HEK293T (cell line): Measurements from ENCODE around the gene TMEM119.
"Not testable (repeated sequence)": the region's sequence is repeated elsewhere in the genome, so short reads cannot be mapped to it uniquely, and the experiment has no call there.

Experiments used
- CTCF ChIA-PET: fragments of 350-600 bp; formaldehyde crosslinking; extraction: SDS; loops from one replicate; lab custom pipeline; 2021; ENCODE audit warnings: antibody characterized with exemption, inconsistent platforms; lab: Yijun Ruan, JAX
- POLR2A ChIA-PET: fragments of 350-600 bp; formaldehyde crosslinking; extraction: SDS; loops from one replicate; lab custom pipeline; 2020; ENCODE audit warnings: antibody characterized with exemption, inconsistent platforms; lab: Yijun Ruan, JAX
- DNase-seq: peaks from one replicate; pipeline ENCODE4 v3.0.0; 2012; ENCODE audit warnings: mixed read lengths; ENCODE audit errors: extremely low spot score
- ARNT ChIP-seq: fragments of 450-650 bp; IDR thresholded peaks from 2 replicates; pipeline ENCODE4 v1.6.1; 2017; ENCODE audit warnings: mild to moderate bottlenecking
- BHLHE40 ChIP-seq: fragments of 450-650 bp; IDR thresholded peaks from 2 replicates; pipeline ENCODE4 v1.6.1; 2016; ENCODE audit warnings: mild to moderate bottlenecking, moderate library complexity, borderline replicate concordance
- CTBP1 ChIP-seq: fragments of 450-650 bp; IDR thresholded peaks from 2 replicates; pipeline ENCODE4 v1.6.1; 2016; ENCODE audit warnings: borderline replicate concordance
- ELF4 ChIP-seq: fragments of 450-650 bp; IDR thresholded peaks from 2 replicates; pipeline ENCODE4 v1.6.1; 2017; ENCODE audit warnings: antibody characterized with exemption
- FOXA1 ChIP-seq: fragments of 450-650 bp; IDR thresholded peaks from 2 replicates; pipeline ENCODE4 v1.6.1; 2016; ENCODE audit warnings: mild to moderate bottlenecking
- FOXK2 ChIP-seq: fragments of 450-650 bp; IDR thresholded peaks from 2 replicates; pipeline ENCODE4 v1.6.1; 2016; ENCODE audit warnings: mild to moderate bottlenecking
- FOXM1 ChIP-seq: fragments of 450-650 bp; IDR thresholded peaks from 2 replicates; pipeline ENCODE4 v1.6.1; 2017; ENCODE audit warnings: mild to moderate bottlenecking, borderline replicate concordance
- HDGF ChIP-seq: fragments of 450-650 bp; IDR thresholded peaks from 2 replicates; pipeline ENCODE4 v1.6.1; 2017; ENCODE audit warnings: antibody characterized with exemption, borderline replicate concordance
- L3MBTL2 ChIP-seq: fragments of 450-650 bp; conservative IDR thresholded peaks from 2 replicates; pipeline ENCODE4 v1.6.1; 2016; ENCODE audit warnings: mild to moderate bottlenecking
- LEF1 ChIP-seq: fragments of 450-650 bp; IDR thresholded peaks from 2 replicates; pipeline ENCODE4 v1.6.1; 2017; ENCODE audit warnings: mild to moderate bottlenecking, borderline replicate concordance
- NFRKB ChIP-seq: fragments of 450-650 bp; IDR thresholded peaks from 2 replicates; pipeline ENCODE4 v1.6.1; 2016; ENCODE audit warnings: mild to moderate bottlenecking, moderate library complexity
- SP1 ChIP-seq: fragments of 450-650 bp; IDR thresholded peaks from 2 replicates; pipeline ENCODE4 v1.6.1; 2017
- SUZ12 ChIP-seq: fragments of 450-650 bp; IDR thresholded peaks from 2 replicates; pipeline ENCODE4 v1.6.1; 2016; ENCODE audit warnings: mild to moderate bottlenecking
- TARDBP ChIP-seq: fragments of 450-650 bp; IDR thresholded peaks from 2 replicates; pipeline ENCODE4 v1.6.1; 2016
- ZNF384 ChIP-seq: fragments of 450-650 bp; IDR thresholded peaks from 2 replicates; pipeline ENCODE4 v1.6.1; 2016
- TF ChIP-seq, protein P1 (sequence below): fragments of 450-650 bp; IDR thresholded peaks from 2 replicates; pipeline ENCODE4 v1.6.1; 2016

Gene TMEM119

DNA sequence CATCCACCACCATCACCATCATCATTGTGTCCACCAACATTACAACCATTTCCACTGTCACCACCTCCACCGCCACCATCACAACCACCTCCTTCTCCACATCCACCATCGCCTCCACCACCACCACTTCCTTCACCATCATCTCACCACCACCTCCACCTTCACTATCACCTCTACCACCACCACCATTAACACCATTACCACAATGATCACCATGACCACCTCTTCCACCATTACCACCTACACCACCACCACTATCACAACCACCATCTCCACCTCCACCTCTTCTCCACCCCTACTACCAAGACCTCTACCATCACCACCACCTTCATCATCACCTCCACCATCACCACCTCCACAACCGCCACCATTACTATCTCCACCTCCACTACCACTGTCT, 19.1 kb downstream of the TMEM119 start:
- no peak for TF ChIP-seq ARNT
- TF ChIP-seq FOXK2 = no peak
- no peak for TF ChIP-seq ELF4
- TF ChIP-seq, protein P1, sequence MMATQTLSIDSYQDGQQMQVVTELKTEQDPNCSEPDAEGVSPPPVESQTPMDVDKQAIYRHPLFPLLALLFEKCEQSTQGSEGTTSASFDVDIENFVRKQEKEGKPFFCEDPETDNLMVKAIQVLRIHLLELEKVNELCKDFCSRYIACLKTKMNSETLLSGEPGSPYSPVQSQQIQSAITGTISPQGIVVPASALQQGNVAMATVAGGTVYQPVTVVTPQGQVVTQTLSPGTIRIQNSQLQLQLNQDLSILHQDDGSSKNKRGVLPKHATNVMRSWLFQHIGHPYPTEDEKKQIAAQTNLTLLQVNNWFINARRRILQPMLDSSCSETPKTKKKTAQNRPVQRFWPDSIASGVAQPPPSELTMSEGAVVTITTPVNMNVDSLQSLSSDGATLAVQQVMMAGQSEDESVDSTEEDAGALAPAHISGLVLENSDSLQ = no peak
- TF ChIP-seq L3MBTL2 = no peak
- no peak for TF ChIP-seq SUZ12
- no peak for TF ChIP-seq HDGF
- no peak for TF ChIP-seq SP1
- no peak for TF ChIP-seq ZNF384
- ChIA-PET CTCF (no interaction called here), POLR2A (no interaction called here)
- no peak for DNase-seq

DNA sequence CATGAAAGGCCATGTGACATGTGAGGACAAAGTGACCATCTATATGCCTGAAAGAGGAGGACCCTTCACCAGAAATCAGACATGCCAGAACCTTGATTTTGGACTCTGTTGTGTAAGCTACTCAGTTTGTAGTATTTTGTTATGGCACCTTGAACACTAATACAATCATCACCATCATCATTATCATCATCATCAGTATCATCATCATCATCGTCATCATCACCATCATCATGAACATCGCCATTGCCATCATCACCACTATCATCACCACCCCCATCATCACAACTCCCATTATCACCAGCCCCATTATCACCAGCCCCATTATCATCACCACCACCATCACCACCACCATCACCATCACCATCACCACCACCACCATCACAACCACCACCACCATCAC, 19.6 kb downstream of the TMEM119 start:
- POLR2A ChIA-PET = no interaction called here

DNA sequence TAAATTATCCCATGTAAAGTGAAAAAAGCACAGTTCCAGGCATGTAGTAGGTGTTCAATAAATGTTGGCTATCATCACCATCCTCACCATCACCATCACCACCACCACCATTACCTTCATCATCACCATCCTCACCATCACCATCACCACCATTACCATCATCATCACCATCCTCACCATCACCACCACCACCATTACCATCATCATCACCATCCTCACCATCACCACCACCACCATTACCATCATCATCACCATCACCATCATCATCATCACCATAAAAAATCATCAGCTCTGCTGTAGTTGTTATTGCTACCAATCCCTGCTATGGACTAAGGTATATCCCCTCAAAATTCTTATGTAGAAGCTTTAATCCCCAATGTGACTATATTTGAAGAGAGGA, 20.4 kb downstream of the TMEM119 start:
- CTCF ChIA-PET = no interaction called here
- no peak for TF ChIP-seq NFRKB
- TF ChIP-seq FOXM1 = no peak
- no peak for TF ChIP-seq FOXA1
- TF ChIP-seq ELF4 = no peak
- no peak for TF ChIP-seq SUZ12
- TF ChIP-seq BHLHE40 = no peak
- no peak for TF ChIP-seq ARNT
- no peak for TF ChIP-seq LEF1
- TF ChIP-seq, protein P1 = no peak
- TF ChIP-seq CTBP1 = no peak
- TF ChIP-seq TARDBP = no peak
- TF ChIP-seq HDGF = no peak
- no peak for TF ChIP-seq L3MBTL2
- TF ChIP-seq ZNF384 = no peak
- no peak for TF ChIP-seq FOXK2
- TF ChIP-seq SP1 = no peak
- DNase-seq = no peak
- POLR2A ChIA-PET = no interaction called here

More for the DNA sequence above, 19.6 kb downstream of the TMEM119 start:
- TF ChIP-seq L3MBTL2 (no peak), CTBP1 (no peak), HDGF (no peak), SP1 (no peak), ARNT (no peak), NFRKB (no peak), TARDBP (no peak)
- TF ChIP-seq, protein P1 = no peak
- CTCF ChIA-PET = no interaction called here
- no peak for DNase-seq

DNA sequence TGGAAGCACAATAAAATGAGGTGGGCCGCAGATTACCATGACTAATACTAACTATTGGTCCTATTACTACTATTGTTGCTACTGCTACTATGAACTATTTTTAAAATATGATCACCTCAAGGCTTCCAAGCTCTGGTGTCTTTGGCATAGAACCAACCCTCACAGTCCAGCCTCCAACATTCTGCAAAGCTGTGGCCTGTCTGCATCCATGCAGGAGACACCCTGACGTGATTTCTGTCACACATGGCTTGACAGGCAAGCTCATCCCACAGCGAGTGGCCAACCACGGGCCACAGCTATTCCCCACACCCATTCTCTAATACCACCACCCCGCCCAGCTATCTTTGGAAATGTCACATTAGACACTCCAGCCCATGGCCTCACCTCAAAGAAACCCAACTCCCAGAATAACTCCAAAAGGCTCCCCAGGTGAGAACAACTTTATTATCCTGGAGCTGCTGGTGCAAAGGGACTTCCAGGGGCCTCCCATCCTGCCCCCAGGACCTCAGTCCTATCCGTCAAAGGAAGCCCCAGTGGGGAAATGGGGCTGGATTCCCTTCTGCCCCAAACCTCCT, 21.1 kb downstream of the TMEM119 start:
- CTCF ChIA-PET = no interaction called here
- POLR2A ChIA-PET = interaction anchor here (0.7 to 0.9 kb wide), 2 partner anchors 14 to 15 kb away, joined by 3 to 4 read pairs; partner anchors contain the start of genes ISCU and SART3
- no peak for TF ChIP-seq FOXK2
- TF ChIP-seq ZNF384 = no peak
- TF ChIP-seq ARNT = no peak
- no peak for TF ChIP-seq L3MBTL2
- TF ChIP-seq FOXA1 = no peak
- DNase-seq = no peak

DNA sequence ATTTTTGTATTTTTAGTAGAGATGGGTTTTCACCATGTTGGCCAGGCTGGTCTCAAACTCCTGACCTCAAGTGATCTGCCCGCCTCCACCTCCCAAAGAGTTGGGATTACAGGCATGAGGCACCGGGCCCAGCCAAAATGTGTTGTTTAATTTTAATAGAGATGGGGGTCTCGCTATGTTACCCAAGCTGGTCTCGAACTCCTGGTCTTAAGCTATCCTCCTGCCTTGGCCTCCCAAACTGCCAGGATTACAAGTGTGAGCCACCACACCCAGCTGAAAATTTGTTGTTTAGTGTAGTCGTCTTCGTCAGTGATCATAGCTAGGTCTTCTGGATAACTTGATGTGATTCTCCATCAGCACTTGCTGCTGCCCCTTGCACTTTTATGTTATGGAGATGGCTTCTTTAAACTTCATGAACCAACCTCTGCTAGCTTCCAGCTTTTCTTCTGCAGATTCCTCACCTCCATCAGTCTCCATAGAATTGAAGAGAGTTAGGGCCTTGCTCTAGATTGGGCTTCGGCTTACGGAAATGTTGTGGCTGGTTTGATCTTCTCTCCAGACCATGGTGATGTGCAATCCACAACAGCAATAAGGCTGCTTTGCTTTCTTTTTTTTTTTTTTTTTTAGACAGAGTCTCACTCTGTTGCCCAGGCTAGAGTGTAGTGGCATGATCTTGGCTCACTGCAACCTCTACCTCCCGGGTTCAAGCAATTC, 22.5 kb downstream of the TMEM119 start:
- CTCF ChIA-PET = interaction anchor here (0.6 kb wide), 1 partner anchor 835 kb away, joined by 4 read pairs; no protein-coding TSS in a partner anchor
- DNase-seq = no peak

DNA sequence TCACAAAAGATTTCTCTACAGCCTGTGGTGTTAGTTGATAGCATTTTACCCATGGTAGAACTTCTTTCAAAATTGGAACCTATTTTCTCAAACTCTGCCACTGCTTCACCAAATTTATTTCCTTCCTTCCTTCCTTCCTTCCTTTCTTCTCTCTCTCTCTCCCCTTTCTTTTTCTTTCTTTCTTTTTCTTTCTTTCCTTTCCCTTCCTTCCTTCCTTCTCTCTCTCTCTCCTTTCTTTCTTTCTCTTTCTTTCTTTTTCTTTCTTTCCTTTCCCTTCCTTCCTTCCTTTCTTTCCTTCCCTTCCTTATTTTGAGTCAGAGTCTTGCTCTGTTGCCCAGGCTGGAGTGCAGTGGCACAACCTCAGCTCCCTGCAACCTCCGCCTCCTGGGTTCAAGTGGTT, 23.6 kb downstream of the TMEM119 start:
- CTCF ChIA-PET, POLR2A ChIA-PET: not testable (repeated sequence)

More for the DNA sequence above, 22.5 kb downstream of the TMEM119 start:
- POLR2A ChIA-PET = no interaction called here
- TF ChIP-seq FOXA1 (no peak), BHLHE40 (no peak), SUZ12 (no peak), ELF4 (no peak), HDGF (no peak), SP1 (no peak), ZNF384 (no peak), LEF1 (no peak), NFRKB (no peak), ARNT (no peak), TARDBP (no peak), CTBP1 (no peak), FOXK2 (no peak)

More for the DNA sequence above, 23.6 kb downstream of the TMEM119 start:
- DNase-seq = not testable (repeated sequence)
